Measurements from ENCODE around the gene MUS81.

- TF ChIP-seq CTCF (IDR thresholded peaks at IDR 0.05) (no peak), POLR2A (IDR thresholded peaks at IDR 0.05) (no peak)
Measured at GRCh38 chr11:65897020-65897471, 36.8 kb downstream of the MUS81 start.
